Liver (tissue), 3 donors: ENCODE data around the gene TMEM123.

ENCODE experiments used
- HNF4G ChIP-seq: IDR thresholded peaks from 2 replicates; pipeline ENCODE4 v1.6.1; 2016; ENCODE audit warnings: antibody characterized with exemption
- TF ChIP-seq, protein P1 (sequence below): fragments of 150-350 bp; IDR thresholded peaks from 2 replicates; pipeline ENCODE4 v1.5.1; 2017; ENCODE audit warnings: improper control_type of control experiment, low read depth, low read length; ENCODE audit not compliant: missing input control
- donor health status: healthy.
- donor health status: healthy.

DNA sequence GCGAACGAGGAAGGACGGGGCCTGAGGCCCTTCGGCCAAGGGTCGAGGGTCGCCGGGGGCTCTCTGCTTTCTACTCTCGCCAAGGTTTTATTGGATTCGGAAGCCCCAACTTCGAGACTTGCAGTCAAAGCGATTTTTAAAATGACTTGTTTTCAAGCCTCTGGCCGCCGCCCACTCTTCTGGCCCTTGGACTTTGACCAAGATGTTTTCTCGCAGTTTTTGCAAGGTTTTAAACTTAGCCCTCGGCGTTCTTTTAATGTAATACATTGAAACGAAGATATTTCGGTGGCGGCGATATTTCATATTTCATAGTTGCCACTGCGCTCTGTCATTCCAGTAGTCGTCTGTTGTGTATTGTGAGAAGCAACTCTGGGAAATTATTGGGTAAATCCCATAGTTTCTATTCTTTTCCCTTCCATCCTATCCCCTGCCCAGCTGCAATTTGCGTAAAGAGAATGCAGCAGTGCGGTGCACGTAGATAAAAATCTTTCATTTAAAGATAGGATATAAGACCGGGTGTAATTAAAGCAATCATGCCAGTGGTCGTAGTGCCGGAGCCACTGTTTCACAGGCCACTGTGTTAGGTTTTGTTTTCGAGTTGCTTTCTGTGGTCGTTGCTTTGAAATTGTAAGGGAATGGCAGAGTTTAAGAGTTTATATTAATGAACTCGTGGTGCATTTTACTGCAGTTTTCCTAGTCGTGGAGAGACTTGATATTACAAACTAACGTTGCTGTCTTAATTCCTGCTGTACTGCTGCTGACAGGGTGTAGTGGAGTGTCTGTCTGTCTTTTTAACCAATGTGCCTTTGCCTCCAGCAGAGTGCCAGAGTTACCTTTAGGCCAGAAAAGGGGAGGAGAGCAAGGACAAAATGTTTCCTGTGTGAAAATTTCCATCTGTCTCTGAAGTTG lies 104.8 kb downstream of the TMEM123 start:
- TF ChIP-seq, protein P1, sequence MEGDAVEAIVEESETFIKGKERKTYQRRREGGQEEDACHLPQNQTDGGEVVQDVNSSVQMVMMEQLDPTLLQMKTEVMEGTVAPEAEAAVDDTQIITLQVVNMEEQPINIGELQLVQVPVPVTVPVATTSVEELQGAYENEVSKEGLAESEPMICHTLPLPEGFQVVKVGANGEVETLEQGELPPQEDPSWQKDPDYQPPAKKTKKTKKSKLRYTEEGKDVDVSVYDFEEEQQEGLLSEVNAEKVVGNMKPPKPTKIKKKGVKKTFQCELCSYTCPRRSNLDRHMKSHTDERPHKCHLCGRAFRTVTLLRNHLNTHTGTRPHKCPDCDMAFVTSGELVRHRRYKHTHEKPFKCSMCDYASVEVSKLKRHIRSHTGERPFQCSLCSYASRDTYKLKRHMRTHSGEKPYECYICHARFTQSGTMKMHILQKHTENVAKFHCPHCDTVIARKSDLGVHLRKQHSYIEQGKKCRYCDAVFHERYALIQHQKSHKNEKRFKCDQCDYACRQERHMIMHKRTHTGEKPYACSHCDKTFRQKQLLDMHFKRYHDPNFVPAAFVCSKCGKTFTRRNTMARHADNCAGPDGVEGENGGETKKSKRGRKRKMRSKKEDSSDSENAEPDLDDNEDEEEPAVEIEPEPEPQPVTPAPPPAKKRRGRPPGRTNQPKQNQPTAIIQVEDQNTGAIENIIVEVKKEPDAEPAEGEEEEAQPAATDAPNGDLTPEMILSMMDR, result no peak
- peak; percentile 21 for TF ChIP-seq HNF4G
